Superior temporal gyrus (tissue), 1 donor: ENCODE measurements around the gene PNMA8B.
A peak's percentile ranks its signal among the peaks of the same experiment; 100 is the strongest.
"Not testable (repeated sequence)": the region's sequence is repeated elsewhere in the genome, so short reads cannot be mapped to it uniquely, and the experiment has no call there.

Experiments used
- DNase-seq: peaks from one replicate; pipeline ENCODE4 v3.0.0-alpha.2; 2016; ENCODE audit errors: extremely low spot score

PNMA8B gene

GRCh38 chr19:46495786-46496099 lies at the start of gene PNMA8B:
Gene PNMA8B (minus strand): TSS chr19:46495867. CDS start chr19:46495465, 402 bp downstream.
- peak; percentile 89 for DNase-seq

- no peak for DNase-seq
Measured at GRCh38 chr19:46544651-46545050, 49.0 kb upstream of the PNMA8B start.

GRCh38 chr19:46542428-46543230 lies 47.0 kb upstream of the PNMA8B start:
- DNase-seq: peak; percentile 99

GRCh38 chr19:46537136-46538097 lies 41.8 kb upstream of the PNMA8B start:
- peak; percentile 42 for DNase-seq

GRCh38 chr19:46536391-46536790 lies 40.7 kb upstream of the PNMA8B start:
- no peak for DNase-seq

GRCh38 chr19:46533621-46534081 lies 38.0 kb upstream of the PNMA8B start:
- DNase-seq: no peak

- peak; percentile 72 for DNase-seq
Measured at GRCh38 chr19:46533078-46533620, 37.5 kb upstream of the PNMA8B start.

GRCh38 chr19:46530636-46531035 lies 35.0 kb upstream of the PNMA8B start:
- DNase-seq: no peak

GRCh38 chr19:46529622-46530451 lies 34.2 kb upstream of the PNMA8B start:
- DNase-seq: peak; percentile 86

- DNase-seq: no peak
Measured at GRCh38 chr19:46528601-46529590, 33.2 kb upstream of the PNMA8B start.

- DNase-seq: not testable (repeated sequence)
Measured at GRCh38 chr19:46526801-46527200, 31.1 kb upstream of the PNMA8B start.

- no peak for DNase-seq
Measured at GRCh38 chr19:46524308-46524707, 28.6 kb upstream of the PNMA8B start.

- DNase-seq: not testable (repeated sequence)
Measured at GRCh38 chr19:46522988-46523387, 27.3 kb upstream of the PNMA8B start.

GRCh38 chr19:46521241-46521868 lies 25.7 kb upstream of the PNMA8B start:
- peak; percentile 40 for DNase-seq

- no peak for DNase-seq
Measured at GRCh38 chr19:46520616-46521015, 24.9 kb upstream of the PNMA8B start.

GRCh38 chr19:46517471-46517870 lies 21.8 kb upstream of the PNMA8B start:
- DNase-seq: no peak

GRCh38 chr19:46515879-46516350 lies 20.2 kb upstream of the PNMA8B start:
- peak; percentile 65 for DNase-seq

- DNase-seq: no peak
Measured at GRCh38 chr19:46515290-46515609, 19.6 kb upstream of the PNMA8B start.

GRCh38 chr19:46514589-46515289 lies 19.1 kb upstream of the PNMA8B start:
- DNase-seq: no peak
